PC-9 (cell line): ENCODE measurements around the gene ACP4. TPM values are rescaled to one million over a fixed set of nuclear protein-coding genes. Genes with fewer than 3 reads are reported as not detected.
"Not testable (repeated sequence)": the region's sequence is repeated elsewhere in the genome, so short reads cannot be mapped to it uniquely, and the experiment has no call there.

ENCODE experiments used
- BruUV-seq: library from RNA; stranded (reverse); fragments of 400-500 nt; replicated peaks from 2 replicates; lab custom pipeline; 2021; lab: Mats Ljungman, UMichigan
- CTCF ChIA-PET: fragments of 300-600 bp; sonication (Branson Sonifier 250); formaldehyde crosslinking; loops from one replicate; lab custom pipeline; 2022; ENCODE audit warnings: antibody characterized with exemption; lab: Charles Lee
- POLR2A ChIA-PET: fragments of 300-600 bp; sonication (Branson Sonifier 250); formaldehyde crosslinking; loops from one replicate; lab custom pipeline; 2022; ENCODE audit warnings: antibody characterized with exemption; ENCODE audit not compliant: unreplicated experiment; lab: Charles Lee
- DNase-seq, 2 experiments: peaks; one replicate each; pipeline versions ENCODE4 v3.0.0 to v3.0.0-alpha.2; 2015 to 2022; ENCODE audit warnings: mixed read lengths in 1 of 2
- H2AFZ ChIP-seq: fragments of 200-600 bp; sonication (generic); 2 replicates; pipeline ENCODE4 v1.8.1; 2017; ENCODE audit warnings: antibody characterized with exemption
- H3F3A ChIP-seq: fragments of 200-600 bp; sonication (generic); 2 replicates; pipeline ENCODE4 v1.8.1; 2017; ENCODE audit warnings: antibody characterized with exemption, mild to moderate bottlenecking, low read depth; ENCODE audit not compliant: insufficient read depth
- H3K27ac ChIP-seq: fragments of 200-600 bp; sonication (generic); 2 replicates; pipeline ENCODE4 v1.6.1; 2016; ENCODE audit warnings: mixed run types
- H3K27me3 ChIP-seq: fragments of 200-600 bp; sonication (generic); 2 replicates; pipeline ENCODE4 v1.6.1; 2016; ENCODE audit warnings: low read depth, mixed run types; ENCODE audit not compliant: insufficient read depth
- H3K36me3 ChIP-seq: fragments of 200-600 bp; sonication (generic); 2 replicates; pipeline ENCODE4 v1.6.1; 2016; ENCODE audit warnings: low read depth, mixed run types
- H3K4me1 ChIP-seq: fragments of 200-600 bp; sonication (generic); replicated peaks from 2 replicates; pipeline ENCODE4 v1.6.1; 2016; ENCODE audit warnings: mixed run types; ENCODE audit not compliant: insufficient read depth
- H3K4me2 ChIP-seq: fragments of 200-600 bp; sonication (generic); 2 replicates; pipeline ENCODE4 v1.6.1; 2017; ENCODE audit warnings: mixed run types
- H3K4me3 ChIP-seq: fragments of 200-600 bp; sonication (generic); 2 replicates; pipeline ENCODE4 v1.6.1; 2016; ENCODE audit warnings: mixed run types
- H3K79me2 ChIP-seq: fragments of 200-600 bp; sonication (generic); 2 replicates; pipeline ENCODE4 v1.6.1; 2017; ENCODE audit warnings: low read depth, mixed run types
- H3K9me2 ChIP-seq: fragments of 200-600 bp; sonication (generic); 2 replicates; pipeline ENCODE4 v1.8.1; 2017; ENCODE audit warnings: mild to moderate bottlenecking; ENCODE audit not compliant: insufficient read depth
- H3K9me3 ChIP-seq: fragments of 200-600 bp; sonication (generic); 2 replicates; pipeline ENCODE4 v1.8.1; 2016; ENCODE audit warnings: low read depth; ENCODE audit not compliant: insufficient read depth
- H4K20me1 ChIP-seq: fragments of 200-600 bp; sonication (generic); 2 replicates; pipeline ENCODE4 v1.8.1; 2017; ENCODE audit not compliant: insufficient read depth
- EZH2 ChIP-seq: fragments of 200-600 bp; sonication (generic); IDR thresholded peaks from 2 replicates; pipeline ENCODE4 v1.8.0; 2017; ENCODE audit warnings: antibody characterized with exemption, low read depth
- intact Hi-C: fragments of 100-400 bp; cut with micrococcal nuclease; formaldehyde crosslinking; loops from one replicate; pipeline ENCODE4 v1.10.0; 2022; ENCODE audit not compliant: unreplicated experiment
- total RNA-seq: library from RNA; stranded (reverse); gene quantifications from 2 replicates; pipeline ENCODE4 v1.2.3, GENCODE V29; 2021
- TF ChIP-seq, protein P1 (sequence below): fragments of 200-600 bp; sonication (generic); conservative IDR thresholded peaks from 2 replicates; pipeline ENCODE4 v1.6.1; 2017; ENCODE audit warnings: mixed run types, antibody characterized with exemption, mild to moderate bottlenecking, moderate library complexity

ACP4 gene
- total RNA-seq, 1 experiment from 2014 or later: not detected

- no peaks in the 10 kb centered on the region for H3K79me2 ChIP-seq
- intact Hi-C loops: no loop called here
- H3K27ac ChIP-seq: no peak overlapping the region
- H4K20me1 ChIP-seq: no peaks in the 10 kb centered on the region
- H3K4me2 ChIP-seq: no peak overlapping the region
- no peaks in the 10 kb centered on the region for H3K36me3 ChIP-seq
- ChIA-PET POLR2A (no interaction called here), CTCF (interaction anchor here (0.7 kb wide), 1 partner anchor 309 kb away, joined by 6 read pairs; no protein-coding TSS in a partner anchor)
- no TSS peak for BruUV-seq
- no peak for DNase-seq
- peaks cover 89% of the 10 kb centered on the region for H3K27me3 ChIP-seq
- TF ChIP-seq, protein P1, sequence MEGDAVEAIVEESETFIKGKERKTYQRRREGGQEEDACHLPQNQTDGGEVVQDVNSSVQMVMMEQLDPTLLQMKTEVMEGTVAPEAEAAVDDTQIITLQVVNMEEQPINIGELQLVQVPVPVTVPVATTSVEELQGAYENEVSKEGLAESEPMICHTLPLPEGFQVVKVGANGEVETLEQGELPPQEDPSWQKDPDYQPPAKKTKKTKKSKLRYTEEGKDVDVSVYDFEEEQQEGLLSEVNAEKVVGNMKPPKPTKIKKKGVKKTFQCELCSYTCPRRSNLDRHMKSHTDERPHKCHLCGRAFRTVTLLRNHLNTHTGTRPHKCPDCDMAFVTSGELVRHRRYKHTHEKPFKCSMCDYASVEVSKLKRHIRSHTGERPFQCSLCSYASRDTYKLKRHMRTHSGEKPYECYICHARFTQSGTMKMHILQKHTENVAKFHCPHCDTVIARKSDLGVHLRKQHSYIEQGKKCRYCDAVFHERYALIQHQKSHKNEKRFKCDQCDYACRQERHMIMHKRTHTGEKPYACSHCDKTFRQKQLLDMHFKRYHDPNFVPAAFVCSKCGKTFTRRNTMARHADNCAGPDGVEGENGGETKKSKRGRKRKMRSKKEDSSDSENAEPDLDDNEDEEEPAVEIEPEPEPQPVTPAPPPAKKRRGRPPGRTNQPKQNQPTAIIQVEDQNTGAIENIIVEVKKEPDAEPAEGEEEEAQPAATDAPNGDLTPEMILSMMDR: no peak
- no peak for TF ChIP-seq EZH2
- no peaks in the 10 kb centered on the region for H3K9me3 ChIP-seq
- H3F3A ChIP-seq: no peaks in the 10 kb centered on the region
- no peak overlapping the region for H2AFZ ChIP-seq
- no peaks in the 10 kb centered on the region for H3K4me1 ChIP-seq
- H3K4me3 ChIP-seq: no peak overlapping the region
- no peaks in the 10 kb centered on the region for H3K9me2 ChIP-seq
Measured at GRCh38 chr19:50753879-50754278, 36.3 kb upstream of the ACP4 start.

GRCh38 chr19:50756244-50756643 lies 34.0 kb upstream of the ACP4 start:
- H3K79me2 ChIP-seq, CTCF ChIA-PET, H2AFZ ChIP-seq, H4K20me1 ChIP-seq, H3K4me1 ChIP-seq, H3K9me3 ChIP-seq, intact Hi-C loops, H3K27ac ChIP-seq, DNase-seq, H3K9me2 ChIP-seq, H3K36me3 ChIP-seq, H3F3A ChIP-seq, H3K4me3 ChIP-seq, H3K4me2 ChIP-seq, BruUV-seq, POLR2A ChIA-PET: not testable (repeated sequence)
- H3K27me3 ChIP-seq: peaks cover 82% of the 10 kb centered on the region

DNA sequence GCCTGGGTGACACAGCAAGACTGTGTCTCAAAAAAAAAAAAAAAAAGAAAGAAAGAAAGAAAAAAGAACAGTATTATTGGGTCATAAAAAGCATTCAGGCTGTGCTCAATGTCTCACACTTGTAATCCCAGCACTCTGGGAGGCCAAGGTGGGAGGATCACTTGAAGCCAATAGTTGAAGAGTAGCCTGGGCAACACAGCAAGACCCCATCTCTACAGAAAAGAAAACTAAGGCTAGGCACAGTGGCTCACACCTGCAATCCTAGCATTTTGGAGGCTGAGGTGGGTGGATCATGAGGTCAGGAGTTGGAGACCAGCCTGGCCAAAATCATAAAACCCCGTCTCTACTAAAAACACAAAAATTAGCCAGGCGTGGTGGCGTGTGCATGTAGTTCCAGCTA lies 32.6 kb upstream of the ACP4 start:
- H3K36me3 ChIP-seq, H3K4me1 ChIP-seq, H3K4me2 ChIP-seq, POLR2A ChIA-PET, intact Hi-C loops, H3K9me3 ChIP-seq, H3K4me3 ChIP-seq, H4K20me1 ChIP-seq, CTCF ChIA-PET, H3K79me2 ChIP-seq, H3F3A ChIP-seq, BruUV-seq, H3K9me2 ChIP-seq, DNase-seq, H2AFZ ChIP-seq, H3K27ac ChIP-seq: not testable (repeated sequence)
- peaks cover 83% of the 10 kb centered on the region for H3K27me3 ChIP-seq

DNA sequence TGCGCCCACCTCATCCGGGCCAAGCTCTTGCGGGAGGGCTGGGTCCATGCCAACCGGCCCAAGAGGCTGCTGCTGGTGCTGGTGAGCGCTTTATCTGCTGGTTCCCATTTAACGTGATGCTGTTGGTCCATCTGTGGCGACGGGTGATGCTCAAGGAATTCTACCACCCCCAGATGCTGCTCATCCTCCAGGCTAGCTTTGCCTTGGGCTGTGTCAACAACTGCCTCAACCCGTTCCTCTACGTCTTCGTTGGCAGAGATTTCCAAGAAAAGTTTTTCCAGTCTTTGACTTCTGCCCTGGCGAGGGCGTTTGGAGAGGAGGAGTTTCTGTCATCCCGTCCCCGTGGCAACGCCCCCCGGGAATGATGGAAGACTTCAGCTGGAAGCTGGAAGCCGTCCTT lies 31.1 kb upstream of the ACP4 start:
- H3K9me3 ChIP-seq, H3K79me2 ChIP-seq, H3F3A ChIP-seq, H2AFZ ChIP-seq, H3K4me1 ChIP-seq, H4K20me1 ChIP-seq, H3K4me2 ChIP-seq, intact Hi-C loops, H3K27ac ChIP-seq, BruUV-seq, H3K9me2 ChIP-seq, H3K4me3 ChIP-seq, POLR2A ChIA-PET, DNase-seq, H3K36me3 ChIP-seq: not testable (repeated sequence)
- CTCF ChIA-PET: interaction anchor here (0.7 kb wide), 1 partner anchor 56 kb away, joined by 4 read pairs; no protein-coding TSS in a partner anchor
- H3K27me3 ChIP-seq: peaks cover 83% of the 10 kb centered on the region
